CD4-positive, alpha-beta T cell treated with Interleukin-1 beta for 1 hour (primary cell): ENCODE data around the gene ACTN4.

ENCODE experiments used
- DNase-seq, 2 donors: peaks; one replicate each; pipeline ENCODE4 v3.0.0-alpha.2; 2020 to 2022

ACTN4 gene

GRCh38 chr19:38697641-38698071, 50.2 kb downstream of the ACTN4 start:
- no peak for DNase-seq

GRCh38 chr19:38698225-38699026, 51.0 kb downstream of the ACTN4 start:
- no peak for DNase-seq

- no peak for DNase-seq
These were observed 51.5 kb downstream of the ACTN4 start for GRCh38 chr19:38699027-38699346.

- no peak for DNase-seq
These were observed 52.3 kb downstream of the ACTN4 start for GRCh38 chr19:38699647-38700349.

GRCh38 chr19:38700350-38700901, 53.0 kb downstream of the ACTN4 start:
- no peak for DNase-seq

- DNase-seq, result no peak
These were observed 53.5 kb downstream of the ACTN4 start for GRCh38 chr19:38700902-38701454.

- no peak for DNase-seq
These were observed 54.1 kb downstream of the ACTN4 start for GRCh38 chr19:38701455-38702063.

GRCh38 chr19:38702278-38702677, 54.8 kb downstream of the ACTN4 start:
- DNase-seq, result no peak

GRCh38 chr19:38703509-38703908, 56.1 kb downstream of the ACTN4 start:
- DNase-seq, result no peak

GRCh38 chr19:38704488-38705026, 57.1 kb downstream of the ACTN4 start:
- no peak for DNase-seq

- DNase-seq, result no peak
These were observed 58.0 kb downstream of the ACTN4 start for GRCh38 chr19:38705197-38706019.

GRCh38 chr19:38706792-38707511, 59.5 kb downstream of the ACTN4 start:
- DNase-seq, result no peak

- DNase-seq, result no peak
These were observed 60.2 kb downstream of the ACTN4 start for GRCh38 chr19:38707512-38708114.

GRCh38 chr19:38708413-38709024, 61.1 kb downstream of the ACTN4 start:
- no peak for DNase-seq

- DNase-seq, result no peak
These were observed 61.7 kb downstream of the ACTN4 start for GRCh38 chr19:38709119-38709518.

GRCh38 chr19:38709671-38710415, 62.4 kb downstream of the ACTN4 start:
- no peak for DNase-seq

- no peak for DNase-seq
These were observed 62.9 kb downstream of the ACTN4 start for GRCh38 chr19:38710416-38710702.

- DNase-seq, result no peak
These were observed 63.7 kb downstream of the ACTN4 start for GRCh38 chr19:38710928-38711725.

GRCh38 chr19:38711726-38712153, 64.3 kb downstream of the ACTN4 start:
- no peak for DNase-seq
